Measurements from ENCODE around the gene ATP2A3.

GRCh38 chr17:3877220-3877619 is 87.0 kb downstream of the ATP2A3 start:
- TF ChIP-seq, protein P1, sequence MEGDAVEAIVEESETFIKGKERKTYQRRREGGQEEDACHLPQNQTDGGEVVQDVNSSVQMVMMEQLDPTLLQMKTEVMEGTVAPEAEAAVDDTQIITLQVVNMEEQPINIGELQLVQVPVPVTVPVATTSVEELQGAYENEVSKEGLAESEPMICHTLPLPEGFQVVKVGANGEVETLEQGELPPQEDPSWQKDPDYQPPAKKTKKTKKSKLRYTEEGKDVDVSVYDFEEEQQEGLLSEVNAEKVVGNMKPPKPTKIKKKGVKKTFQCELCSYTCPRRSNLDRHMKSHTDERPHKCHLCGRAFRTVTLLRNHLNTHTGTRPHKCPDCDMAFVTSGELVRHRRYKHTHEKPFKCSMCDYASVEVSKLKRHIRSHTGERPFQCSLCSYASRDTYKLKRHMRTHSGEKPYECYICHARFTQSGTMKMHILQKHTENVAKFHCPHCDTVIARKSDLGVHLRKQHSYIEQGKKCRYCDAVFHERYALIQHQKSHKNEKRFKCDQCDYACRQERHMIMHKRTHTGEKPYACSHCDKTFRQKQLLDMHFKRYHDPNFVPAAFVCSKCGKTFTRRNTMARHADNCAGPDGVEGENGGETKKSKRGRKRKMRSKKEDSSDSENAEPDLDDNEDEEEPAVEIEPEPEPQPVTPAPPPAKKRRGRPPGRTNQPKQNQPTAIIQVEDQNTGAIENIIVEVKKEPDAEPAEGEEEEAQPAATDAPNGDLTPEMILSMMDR (IDR thresholded peaks at IDR 0.05) = no peak
- TF ChIP-seq POLR2A (IDR thresholded peaks at IDR 0.05) (no peak), POLR2AphosphoS5 (IDR thresholded peaks at IDR 0.05) (no peak)

Data from breast epithelium (tissue), 3 donors.